ENCODE results near the gene LEPROT.

- TF ChIP-seq CTCF (IDR thresholded peaks at IDR 0.05; ENCODE audit: low read length), result no peak
- TF ChIP-seq EZH2 (IDR thresholded peaks at IDR 0.05; ENCODE audit: borderline replicate concordance, low read length), result no peak
These were observed 23.2 kb downstream of the LEPROT start for GRCh38 chr1:65443647-65444046.
